C4-2B (cell line): ENCODE measurements around the gene KDM4C.
"Not testable (repeated sequence)": the region's sequence is repeated elsewhere in the genome, so short reads cannot be mapped to it uniquely, and the experiment has no call there.

Experiments
- ZFX ChIP-seq: fragments of 450-650 bp; IDR thresholded peaks from 2 replicates; pipeline ENCODE4 v1.6.1; 2017
- TF ChIP-seq, protein P1 (sequence below): fragments of 450-650 bp; conservative IDR thresholded peaks from 2 replicates; pipeline ENCODE4 v1.5.1; 2017; ENCODE audit warnings: mild to moderate bottlenecking

DNA sequence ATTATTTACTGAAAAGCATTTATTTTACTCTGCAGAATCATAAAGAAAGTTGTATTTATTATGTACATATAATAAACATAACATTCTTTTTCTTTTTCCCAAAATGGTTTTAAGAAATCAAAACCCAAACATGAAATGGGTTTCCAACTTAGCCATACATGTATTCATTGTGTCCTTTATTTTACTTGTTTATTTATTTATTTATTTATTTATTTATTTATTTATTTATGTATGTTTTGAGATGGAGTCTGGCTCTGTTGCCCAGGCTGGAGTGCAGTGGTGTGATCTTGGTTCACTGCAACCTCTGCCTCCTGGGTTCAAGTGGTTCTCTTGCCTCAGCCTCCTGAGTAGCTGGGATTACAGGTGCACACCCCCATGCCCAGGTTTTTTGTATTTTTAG lies 273.2 kb downstream of the KDM4C start:
- TF ChIP-seq, protein P1, sequence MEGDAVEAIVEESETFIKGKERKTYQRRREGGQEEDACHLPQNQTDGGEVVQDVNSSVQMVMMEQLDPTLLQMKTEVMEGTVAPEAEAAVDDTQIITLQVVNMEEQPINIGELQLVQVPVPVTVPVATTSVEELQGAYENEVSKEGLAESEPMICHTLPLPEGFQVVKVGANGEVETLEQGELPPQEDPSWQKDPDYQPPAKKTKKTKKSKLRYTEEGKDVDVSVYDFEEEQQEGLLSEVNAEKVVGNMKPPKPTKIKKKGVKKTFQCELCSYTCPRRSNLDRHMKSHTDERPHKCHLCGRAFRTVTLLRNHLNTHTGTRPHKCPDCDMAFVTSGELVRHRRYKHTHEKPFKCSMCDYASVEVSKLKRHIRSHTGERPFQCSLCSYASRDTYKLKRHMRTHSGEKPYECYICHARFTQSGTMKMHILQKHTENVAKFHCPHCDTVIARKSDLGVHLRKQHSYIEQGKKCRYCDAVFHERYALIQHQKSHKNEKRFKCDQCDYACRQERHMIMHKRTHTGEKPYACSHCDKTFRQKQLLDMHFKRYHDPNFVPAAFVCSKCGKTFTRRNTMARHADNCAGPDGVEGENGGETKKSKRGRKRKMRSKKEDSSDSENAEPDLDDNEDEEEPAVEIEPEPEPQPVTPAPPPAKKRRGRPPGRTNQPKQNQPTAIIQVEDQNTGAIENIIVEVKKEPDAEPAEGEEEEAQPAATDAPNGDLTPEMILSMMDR = not testable (repeated sequence)
- TF ChIP-seq ZFX = not testable (repeated sequence)
